ENCODE results near the gene TUSC1.
"Not testable (repeated sequence)": the region's sequence is repeated elsewhere in the genome, so short reads cannot be mapped to it uniquely, and the experiment has no call there.

Gene TUSC1

GRCh38 chr9:25678147-25678666 lies at the start of gene TUSC1:
Gene TUSC1, minus strand, starts transcription at chr9:25678444. Its CDS starts 132 bp downstream, at chr9:25678312.
- no peak for DNase-seq

- DNase-seq: no peak
These were observed 48.7 kb upstream of the TUSC1 start for GRCh38 chr9:25726871-25727410.

- no peak for DNase-seq
These were observed 46.2 kb upstream of the TUSC1 start for GRCh38 chr9:25724424-25724823.

- no peak for DNase-seq
These were observed 38.1 kb upstream of the TUSC1 start for GRCh38 chr9:25716220-25716872.

GRCh38 chr9:25709941-25710340 lies 31.7 kb upstream of the TUSC1 start:
- no peak for DNase-seq

GRCh38 chr9:25704800-25705199 lies 26.6 kb upstream of the TUSC1 start:
- DNase-seq: no peak

GRCh38 chr9:25703701-25704357 lies 25.6 kb upstream of the TUSC1 start:
- DNase-seq: no peak

GRCh38 chr9:25702536-25702935 lies 24.3 kb upstream of the TUSC1 start:
- no peak for DNase-seq

- DNase-seq: not testable (repeated sequence)
These were observed 22.7 kb upstream of the TUSC1 start for GRCh38 chr9:25700899-25701298.

- no peak for DNase-seq
These were observed 22.2 kb upstream of the TUSC1 start for GRCh38 chr9:25700430-25700829.

- DNase-seq: no peak
These were observed 13.5 kb upstream of the TUSC1 start for GRCh38 chr9:25691786-25692185.

GRCh38 chr9:25684321-25684720 lies 6.1 kb upstream of the TUSC1 start:
- no peak for DNase-seq

- DNase-seq: no peak
These were observed 3.0 kb upstream of the TUSC1 start for GRCh38 chr9:25681266-25681665.

- no peak for DNase-seq
These were observed 659 bp upstream of the TUSC1 start for GRCh38 chr9:25678846-25679360.

- no peak for DNase-seq
These were observed 720 bp downstream of the TUSC1 start for GRCh38 chr9:25677301-25678146.

GRCh38 chr9:25675858-25676257 lies 2.4 kb downstream of the TUSC1 start:
- DNase-seq: not testable (repeated sequence)

- DNase-seq: no peak
These were observed 19.7 kb downstream of the TUSC1 start for GRCh38 chr9:25658571-25658970.

- DNase-seq: no peak
These were observed 23.8 kb downstream of the TUSC1 start for GRCh38 chr9:25654417-25654816.

- no peak for DNase-seq
These were observed 30.1 kb downstream of the TUSC1 start for GRCh38 chr9:25648116-25648515.

GRCh38 chr9:25636026-25636425 lies 42.2 kb downstream of the TUSC1 start:
- DNase-seq: no peak

GRCh38 chr9:25629231-25629630 lies 49.0 kb downstream of the TUSC1 start:
- no peak for DNase-seq

Data from bone marrow (tissue), 2 donors.